Measurements from ENCODE around the gene CCDC33.

The CCDC33 gene

GRCh38 chr15:74326746-74327145 is 90.6 kb downstream of the CCDC33 start:
- TF ChIP-seq, protein P1, sequence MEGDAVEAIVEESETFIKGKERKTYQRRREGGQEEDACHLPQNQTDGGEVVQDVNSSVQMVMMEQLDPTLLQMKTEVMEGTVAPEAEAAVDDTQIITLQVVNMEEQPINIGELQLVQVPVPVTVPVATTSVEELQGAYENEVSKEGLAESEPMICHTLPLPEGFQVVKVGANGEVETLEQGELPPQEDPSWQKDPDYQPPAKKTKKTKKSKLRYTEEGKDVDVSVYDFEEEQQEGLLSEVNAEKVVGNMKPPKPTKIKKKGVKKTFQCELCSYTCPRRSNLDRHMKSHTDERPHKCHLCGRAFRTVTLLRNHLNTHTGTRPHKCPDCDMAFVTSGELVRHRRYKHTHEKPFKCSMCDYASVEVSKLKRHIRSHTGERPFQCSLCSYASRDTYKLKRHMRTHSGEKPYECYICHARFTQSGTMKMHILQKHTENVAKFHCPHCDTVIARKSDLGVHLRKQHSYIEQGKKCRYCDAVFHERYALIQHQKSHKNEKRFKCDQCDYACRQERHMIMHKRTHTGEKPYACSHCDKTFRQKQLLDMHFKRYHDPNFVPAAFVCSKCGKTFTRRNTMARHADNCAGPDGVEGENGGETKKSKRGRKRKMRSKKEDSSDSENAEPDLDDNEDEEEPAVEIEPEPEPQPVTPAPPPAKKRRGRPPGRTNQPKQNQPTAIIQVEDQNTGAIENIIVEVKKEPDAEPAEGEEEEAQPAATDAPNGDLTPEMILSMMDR (IDR thresholded peaks at IDR 0.05; ENCODE audit: insufficient read depth, missing control alignments): no peak
- FAIRE-seq (no peak), DNase-seq (ENCODE audit: insufficient read length, low spot score) (no peak)

DNA sequence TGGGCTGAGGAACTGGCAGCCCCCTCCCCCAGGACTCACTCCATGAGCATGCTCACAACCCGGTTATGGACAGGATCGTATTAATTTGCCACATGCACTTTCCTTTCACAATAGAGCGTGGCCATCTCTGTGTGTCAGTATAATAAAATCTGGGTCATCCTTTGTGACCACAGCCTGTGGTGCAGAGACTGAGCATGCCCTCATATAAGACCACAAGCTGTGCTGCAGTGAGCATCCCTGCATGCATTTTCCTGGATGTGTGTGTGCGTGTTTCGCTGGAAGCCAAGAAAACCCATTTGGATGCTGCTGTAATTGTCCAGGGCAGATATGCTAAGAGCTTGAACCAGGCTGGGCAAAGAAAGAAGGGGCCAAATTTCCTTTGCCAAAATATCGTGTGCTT is 91.6 kb downstream of the CCDC33 start:
- DNase-seq (ENCODE audit: insufficient read length, low spot score) (no peak), FAIRE-seq (no peak)
- TF ChIP-seq, protein P1 (IDR thresholded peaks at IDR 0.05; ENCODE audit: insufficient read depth, missing control alignments): no peak

DNA sequence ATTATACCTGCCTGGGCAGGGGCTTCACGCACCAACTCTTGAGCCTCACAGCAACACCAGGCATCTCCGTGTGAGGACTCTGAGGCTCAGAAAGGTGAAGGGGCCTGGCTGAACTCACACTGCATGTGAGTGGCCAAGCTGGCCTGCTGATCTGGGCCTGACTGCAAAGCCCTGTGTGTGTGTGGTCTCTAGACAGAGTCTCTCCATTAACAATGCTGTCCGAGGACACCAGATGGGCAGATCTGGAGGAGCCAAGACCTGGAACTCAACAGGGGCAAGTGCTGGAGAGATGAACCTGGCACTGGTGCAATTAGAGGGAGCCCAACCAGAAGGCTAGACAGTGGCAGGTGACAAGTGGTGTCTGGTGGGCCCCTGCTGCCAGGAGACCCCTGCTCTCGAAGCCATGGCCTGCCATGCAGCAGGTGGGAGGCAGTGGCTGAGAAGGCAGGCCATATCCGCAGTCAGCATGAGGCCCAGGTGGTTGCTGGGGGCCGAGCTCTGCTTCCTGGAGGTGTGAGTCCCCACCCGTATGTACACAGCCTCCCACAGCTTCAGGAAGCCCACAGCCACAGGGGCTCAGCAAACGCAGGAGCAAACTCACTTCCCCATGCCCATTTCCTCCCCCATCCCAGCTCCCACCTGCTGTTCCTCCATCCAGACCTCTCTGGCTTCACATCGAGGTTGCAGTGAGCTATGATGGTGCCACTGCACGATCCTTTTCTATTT is 92.4 kb downstream of the CCDC33 start:
- FAIRE-seq (no peak), DNase-seq (ENCODE audit: insufficient read length, low spot score) (no peak)
- TF ChIP-seq, protein P1 (IDR thresholded peaks at IDR 0.05; ENCODE audit: insufficient read depth, missing control alignments): no peak

GRCh38 chr15:74330861-74331408 is 94.8 kb downstream of the CCDC33 start:
- TF ChIP-seq, protein P1 (IDR thresholded peaks at IDR 0.05; ENCODE audit: insufficient read depth, missing control alignments): no peak
- DNase-seq (ENCODE audit: insufficient read length, low spot score): no peak
- no peak for FAIRE-seq

GRCh38 chr15:74332011-74332410 is 95.9 kb downstream of the CCDC33 start:
- TF ChIP-seq, protein P1 (IDR thresholded peaks at IDR 0.05; ENCODE audit: insufficient read depth, missing control alignments): no peak
- DNase-seq (ENCODE audit: insufficient read length, low spot score) (no peak), FAIRE-seq (no peak)

DNA sequence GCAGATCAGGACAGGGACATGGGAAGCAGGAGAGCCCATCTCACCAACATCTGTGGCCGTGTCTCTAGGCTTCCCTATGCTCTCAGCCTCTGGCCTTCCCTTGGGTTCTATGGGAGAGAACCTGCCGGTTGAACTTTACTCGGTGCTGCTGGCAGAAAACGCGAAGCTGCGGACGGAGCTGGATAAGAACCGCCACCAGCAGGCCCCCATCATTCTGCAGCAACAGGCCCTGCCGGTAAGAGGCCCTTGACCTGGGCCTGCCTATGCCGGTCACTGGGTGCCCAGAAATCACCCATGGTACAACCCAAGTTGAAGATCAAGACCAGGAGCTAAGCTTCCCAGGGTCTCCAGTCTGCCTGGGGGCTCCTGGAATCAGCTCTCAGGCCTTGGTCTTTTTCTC is 96.5 kb downstream of the CCDC33 start:
- no peak for DNase-seq (ENCODE audit: insufficient read length, low spot score)
- no peak for FAIRE-seq
- TF ChIP-seq, protein P1 (IDR thresholded peaks at IDR 0.05; ENCODE audit: insufficient read depth, missing control alignments): no peak

- FAIRE-seq (no peak), DNase-seq (ENCODE audit: insufficient read length, low spot score) (no peak)
- TF ChIP-seq, protein P1 (IDR thresholded peaks at IDR 0.05; ENCODE audit: insufficient read depth, missing control alignments): no peak
Observed at GRCh38 chr15:74333093-74333492, 97.0 kb downstream of the CCDC33 start.

Data from D721Med (cell line).